Measurements from ENCODE around the gene DNMT3A. TPM values are rescaled to one million over a fixed set of nuclear protein-coding genes. Genes with fewer than 3 reads are reported as not detected.
"Not testable (repeated sequence)": the region's sequence is repeated elsewhere in the genome, so short reads cannot be mapped to it uniquely, and the experiment has no call there.

DNMT3A gene
- total RNA-seq, 2 donors from 2014 or later = 83.1 to 89.6 TPM

GRCh38 chr2:25215948-25216679 is 125.6 kb downstream of the DNMT3A start:
- no peaks in the 10 kb centered on the region for H3K36me3 Mint-ChIP-seq
- ATAC-seq (peak; percentile 92 to 95), DNase-seq (ENCODE audit: low spot score in 2 of 2) (peak; percentile 83 to 84)
- H3K27ac Mint-ChIP-seq = peak overlapping the region in 1 of 2 donors; percentile 38
- H3K9me3 Mint-ChIP-seq = no peaks in the 10 kb centered on the region

GRCh38 chr2:25215232-25215631 is 126.5 kb downstream of the DNMT3A start:
- H3K36me3 Mint-ChIP-seq = no peaks in the 10 kb centered on the region
- peak overlapping the region in 1 of 2 donors; percentile 38 for H3K27ac Mint-ChIP-seq
- DNase-seq (ENCODE audit: low spot score in 2 of 2) = no peak
- no peaks in the 10 kb centered on the region for H3K9me3 Mint-ChIP-seq
- no peak for ATAC-seq

- no peaks in the 10 kb centered on the region for H3K36me3 Mint-ChIP-seq
- no peak for ATAC-seq
- DNase-seq (ENCODE audit: low spot score in 2 of 2) = no peak
These were observed 128.5 kb downstream of the DNMT3A start for GRCh38 chr2:25213229-25213628.

GRCh38 chr2:25210923-25211322 is 130.8 kb downstream of the DNMT3A start:
- not testable (repeated sequence) for H3K9me3 Mint-ChIP-seq; ATAC-seq; H3K36me3 Mint-ChIP-seq; DNase-seq (ENCODE audit: low spot score in 2 of 2)
- peak overlapping the region in 1 of 2 donors; percentile 66 for H3K27ac Mint-ChIP-seq

More at GRCh38 chr2:25213229-25213628, 128.5 kb downstream of the DNMT3A start:
- H3K9me3 Mint-ChIP-seq = no peaks in the 10 kb centered on the region
- no peak overlapping the region for H3K27ac Mint-ChIP-seq

GRCh38 chr2:25207078-25207545 is 134.6 kb downstream of the DNMT3A start:
- DNase-seq (ENCODE audit: low spot score in 2 of 2) (no peak), ATAC-seq (no peak)
- Mint-ChIP-seq H3K36me3 (no peaks in the 10 kb centered on the region), H3K27ac (no peak overlapping the region), H3K9me3 (no peaks in the 10 kb centered on the region)

GRCh38 chr2:25204190-25204838 is 137.4 kb downstream of the DNMT3A start:
- peak; percentile 20 to 26 for ATAC-seq
- Mint-ChIP-seq H3K9me3 (no peaks in the 10 kb centered on the region), H3K36me3 (no peaks in the 10 kb centered on the region), H3K27ac (no peak overlapping the region)
- no peak for DNase-seq (ENCODE audit: low spot score in 2 of 2)

- peak in 1 of 2 donors; percentile 77 for ATAC-seq
- no peaks in the 10 kb centered on the region for H3K9me3 Mint-ChIP-seq
- no peak for DNase-seq (ENCODE audit: low spot score in 2 of 2)
- peak overlapping the region in 1 of 2 donors; percentile 24 for H3K27ac Mint-ChIP-seq
- H3K36me3 Mint-ChIP-seq = no peaks in the 10 kb centered on the region
These were observed 139.4 kb downstream of the DNMT3A start for GRCh38 chr2:25202275-25202674.

- ATAC-seq = peak in 1 of 2 donors; percentile 7
- no peak for DNase-seq (ENCODE audit: low spot score in 2 of 2)
- Mint-ChIP-seq H3K27ac (peak overlapping the region in 1 of 2 donors; percentile 24), H3K9me3 (no peaks in the 10 kb centered on the region), H3K36me3 (no peaks in the 10 kb centered on the region)
These were observed 139.9 kb downstream of the DNMT3A start for GRCh38 chr2:25201794-25202193.

GRCh38 chr2:25201265-25201664 is 140.5 kb downstream of the DNMT3A start:
- Mint-ChIP-seq H3K27ac (no peak overlapping the region), H3K9me3 (no peaks in the 10 kb centered on the region), H3K36me3 (no peaks in the 10 kb centered on the region)
- DNase-seq (ENCODE audit: low spot score in 2 of 2) (no peak), ATAC-seq (no peak)

GRCh38 chr2:25198576-25198975 is 143.1 kb downstream of the DNMT3A start:
- DNase-seq (ENCODE audit: low spot score in 2 of 2) (no peak), ATAC-seq (no peak)
- Mint-ChIP-seq H3K36me3 (no peaks in the 10 kb centered on the region), H3K9me3 (no peaks in the 10 kb centered on the region), H3K27ac (no peak overlapping the region)

- Mint-ChIP-seq H3K27ac (no peak overlapping the region), H3K9me3 (no peaks in the 10 kb centered on the region), H3K36me3 (no peaks in the 10 kb centered on the region)
- DNase-seq (ENCODE audit: low spot score in 2 of 2) = no peak
- no peak for ATAC-seq
These were observed 143.6 kb downstream of the DNMT3A start for GRCh38 chr2:25198209-25198525.

- Mint-ChIP-seq H3K36me3 (no peaks in the 10 kb centered on the region), H3K9me3 (no peaks in the 10 kb centered on the region), H3K27ac (no peak overlapping the region)
- no peak for DNase-seq (ENCODE audit: low spot score in 2 of 2)
- ATAC-seq = no peak
These were observed 144.2 kb downstream of the DNMT3A start for GRCh38 chr2:25197336-25198208.

- no peak for ATAC-seq
- H3K27ac Mint-ChIP-seq = no peak overlapping the region
- DNase-seq (ENCODE audit: low spot score in 2 of 2) = no peak
- H3K9me3 Mint-ChIP-seq = no peaks in the 10 kb centered on the region
- H3K36me3 Mint-ChIP-seq = no peaks in the 10 kb centered on the region
These were observed 147.1 kb downstream of the DNMT3A start for GRCh38 chr2:25194576-25195122.

- Mint-ChIP-seq H3K36me3 (no peaks in the 10 kb centered on the region), H3K27ac (no peak overlapping the region), H3K9me3 (no peaks in the 10 kb centered on the region)
- no peak for ATAC-seq
- DNase-seq (ENCODE audit: low spot score in 2 of 2) = no peak
These were observed 151.2 kb downstream of the DNMT3A start for GRCh38 chr2:25190536-25190935.

- Mint-ChIP-seq H3K27ac (no peak overlapping the region), H3K36me3 (no peaks in the 10 kb centered on the region), H3K9me3 (no peaks in the 10 kb centered on the region)
- no peak for ATAC-seq
- DNase-seq (ENCODE audit: low spot score in 2 of 2) = no peak
These were observed 153.3 kb downstream of the DNMT3A start for GRCh38 chr2:25188405-25188804.

- Mint-ChIP-seq H3K27ac (no peak overlapping the region), H3K36me3 (no peaks in the 10 kb centered on the region), H3K9me3 (no peaks in the 10 kb centered on the region)
- ATAC-seq = no peak
- DNase-seq (ENCODE audit: low spot score in 2 of 2) = peak in 1 of 2 donors; percentile 20
These were observed 153.9 kb downstream of the DNMT3A start for GRCh38 chr2:25187729-25188350.

All from activated naive CD4-positive, alpha-beta T cell treated with anti-CD3 and anti-CD28 coated beads, Interleukin-2, amount 50 U/mL, for 72 hours (primary cell).